ENCODE results near the gene NKG7. TPM values are rescaled to one million over a fixed set of nuclear protein-coding genes. Genes with fewer than 3 reads are reported as not detected.

The NKG7 gene
- total RNA-seq, 8 experiments from 2014 or later: 0.27 TPM; not detected in 7

GRCh38 chr19:51365211-51365964 is 7.1 kb downstream of the NKG7 start:
- peak in 1 of 8 experiments; percentile 1 for ATAC-seq (replicated peaks in 6 of 8)
- Histone ChIP-seq H3K4me1 (replicated peaks in 1 of 2) (peaks cover 10 to 12% of the 10 kb centered on the region in 2 donors), H3K4me3 (peak overlapping the region; percentile 40 to 64 (median 58)), H3K27ac (peak overlapping the region; percentile 76 to 80)
- in situ Hi-C loops (cut with MboI; ENCODE audit: low pct_unique_long_range_greater_than_20kb in 2 of 9, low sequenced_read_pairs in 9 of 9, unreplicated experiment in 9 of 9): no loop called here
- WGBS, 10 experiments: 0 to 47% (median 5%) methylated on average over 1 to 9 of the region's 10 CpGs; no CpG with 5 or more reads in 2 of the 10 experiments

- no peak for ATAC-seq (replicated peaks in 6 of 8)
- Histone ChIP-seq H3K4me3 (no peak overlapping the region), H3K27ac (no peak overlapping the region), H3K4me1 (replicated peaks in 1 of 2) (peaks cover 10 to 12% of the 10 kb centered on the region in 2 donors)
- in situ Hi-C loops (cut with MboI; ENCODE audit: low pct_unique_long_range_greater_than_20kb in 2 of 9, low sequenced_read_pairs in 9 of 9, unreplicated experiment in 9 of 9): no loop called here
- 67 to 100% (median 91%) methylated on average over 1 to 10 of the region's 15 CpGs; no CpG with 5 or more reads in 4 of the 10 experiments for WGBS, 10 experiments
Observed at GRCh38 chr19:51364200-51365106, 8.0 kb downstream of the NKG7 start.

GRCh38 chr19:51361239-51361638 is 11.2 kb downstream of the NKG7 start:
- WGBS, 10 experiments: 70 to 92% (median 87%) methylated on average over 2 to 5 of the region's 13 CpGs; no CpG with 5 or more reads in 4 of the 10 experiments
- no peak for ATAC-seq (replicated peaks in 6 of 8)
- in situ Hi-C loops (cut with MboI; ENCODE audit: low pct_unique_long_range_greater_than_20kb in 2 of 9, low sequenced_read_pairs in 9 of 9, unreplicated experiment in 9 of 9): no loop called here
- H3K4me3 ChIP-seq: no peak overlapping the region
- H3K4me1 ChIP-seq (replicated peaks in 1 of 2): peaks cover 7% of the 10 kb centered on the region in 2 donors
- H3K27ac ChIP-seq: no peak overlapping the region

- 60 to 100% (median 90%) methylated on average over 1 to 4 of the region's 4 CpGs; no CpG with 5 or more reads in 5 of the 10 experiments for WGBS, 10 experiments
- in situ Hi-C loops (cut with MboI; ENCODE audit: low pct_unique_long_range_greater_than_20kb in 2 of 9, low sequenced_read_pairs in 9 of 9, unreplicated experiment in 9 of 9): no loop called here
- peak in 2 of 8 experiments; percentile 84 to 89 for ATAC-seq (replicated peaks in 6 of 8)
- no peak overlapping the region for H3K27ac ChIP-seq
- no peak overlapping the region for H3K4me3 ChIP-seq
- H3K4me1 ChIP-seq (replicated peaks in 1 of 2): peaks cover 3 to 5% of the 10 kb centered on the region in 2 donors
Observed at GRCh38 chr19:51359294-51359693, 13.2 kb downstream of the NKG7 start.

GRCh38 chr19:51357952-51358351 is 14.5 kb downstream of the NKG7 start:
- no peak overlapping the region for H3K27ac ChIP-seq
- no peak overlapping the region for H3K4me3 ChIP-seq
- ATAC-seq (replicated peaks in 6 of 8): peak in 1 of 8 experiments; percentile 15
- peaks cover 9 to 10% of the 10 kb centered on the region in 2 donors for H3K4me1 ChIP-seq (replicated peaks in 1 of 2)
- WGBS, 10 experiments: 66 to 100% (median 88%) methylated on average over 1 to 7 of the region's 7 CpGs; no CpG with 5 or more reads in 2 of the 10 experiments
- in situ Hi-C loops (cut with MboI; ENCODE audit: low pct_unique_long_range_greater_than_20kb in 2 of 9, low sequenced_read_pairs in 9 of 9, unreplicated experiment in 9 of 9): no loop called here

GRCh38 chr19:51356159-51356801 is 16.2 kb downstream of the NKG7 start:
- in situ Hi-C loops (cut with MboI; ENCODE audit: low pct_unique_long_range_greater_than_20kb in 2 of 9, low sequenced_read_pairs in 9 of 9, unreplicated experiment in 9 of 9): no loop called here
- Histone ChIP-seq H3K4me1 (replicated peaks in 1 of 2) (peaks cover 12 to 14% of the 10 kb centered on the region in 2 donors), H3K4me3 (no peak overlapping the region), H3K27ac (no peak overlapping the region)
- WGBS, 10 experiments: 60 to 100% (median 89%) methylated on average over 2 to 7 of the region's 10 CpGs
- ATAC-seq (replicated peaks in 6 of 8): no peak

- Histone ChIP-seq H3K27ac (peak overlapping the region; percentile 84 to 89), H3K4me3 (peak overlapping the region; percentile 15 to 41 (median 33)), H3K4me1 (replicated peaks in 1 of 2) (peaks cover 12 to 14% of the 10 kb centered on the region in 2 donors)
- in situ Hi-C loops (cut with MboI; ENCODE audit: low pct_unique_long_range_greater_than_20kb in 2 of 9, low sequenced_read_pairs in 9 of 9, unreplicated experiment in 9 of 9): no loop called here
- WGBS, 10 experiments: 0 to 85% (median 7%) methylated on average over 1 to 8 of the region's 8 CpGs; no CpG with 5 or more reads in 2 of the 10 experiments
- ATAC-seq (replicated peaks in 6 of 8): peak in 5 of 8 experiments; percentile 82 to 91 (median 85)
Observed at GRCh38 chr19:51354742-51355148, 17.7 kb downstream of the NKG7 start.

- in situ Hi-C loops (cut with MboI; ENCODE audit: low pct_unique_long_range_greater_than_20kb in 2 of 9, low sequenced_read_pairs in 9 of 9, unreplicated experiment in 9 of 9): no loop called here
- Histone ChIP-seq H3K27ac (peak overlapping the region; percentile 84 to 89), H3K4me1 (replicated peaks in 1 of 2) (peaks cover 12 to 14% of the 10 kb centered on the region in 2 donors), H3K4me3 (peak overlapping the region; percentile 15 to 41 (median 33))
- WGBS, 10 experiments: no CpG with 5 or more reads among the region's 12 CpGs
- peak in 7 of 8 experiments; percentile 17 to 92 (median 87) for ATAC-seq (replicated peaks in 6 of 8)
Observed at GRCh38 chr19:51354103-51354741, 18.2 kb downstream of the NKG7 start.

GRCh38 chr19:51352783-51353360 is 19.6 kb downstream of the NKG7 start:
- H3K4me1 ChIP-seq (replicated peaks in 1 of 2): peaks cover 12 to 14% of the 10 kb centered on the region in 2 donors
- 20 to 100% (median 86%) methylated on average over 1 to 5 of the region's 16 CpGs; no CpG with 5 or more reads in 4 of the 10 experiments for WGBS, 10 experiments
- H3K4me3 ChIP-seq: peak overlapping the region in 1 of 5 donors; percentile 24
- ATAC-seq (replicated peaks in 6 of 8): no peak
- in situ Hi-C loops (cut with MboI; ENCODE audit: low pct_unique_long_range_greater_than_20kb in 2 of 9, low sequenced_read_pairs in 9 of 9, unreplicated experiment in 9 of 9): no loop called here
- peak overlapping the region in 1 of 2 donors; percentile 72 for H3K27ac ChIP-seq

- no peak overlapping the region for H3K4me3 ChIP-seq
- no peak for ATAC-seq (replicated peaks in 6 of 8)
- in situ Hi-C loops (cut with MboI; ENCODE audit: low pct_unique_long_range_greater_than_20kb in 2 of 9, low sequenced_read_pairs in 9 of 9, unreplicated experiment in 9 of 9): no loop called here
- WGBS, 10 experiments: 87 to 100% (median 100%) methylated on average over 1 to 7 of the region's 11 CpGs; no CpG with 5 or more reads in 3 of the 10 experiments
- no peak overlapping the region for H3K27ac ChIP-seq
- H3K4me1 ChIP-seq (replicated peaks in 1 of 2): peaks cover 12 to 14% of the 10 kb centered on the region in 2 donors
Observed at GRCh38 chr19:51351266-51351990, 21.0 kb downstream of the NKG7 start.

GRCh38 chr19:51347209-51347928 is 25.1 kb downstream of the NKG7 start:
- in situ Hi-C loops (cut with MboI; ENCODE audit: low pct_unique_long_range_greater_than_20kb in 2 of 9, low sequenced_read_pairs in 9 of 9, unreplicated experiment in 9 of 9): no loop called here
- 14 to 100% (median 86%) methylated on average over 1 to 5 of the region's 10 CpGs; no CpG with 5 or more reads in 1 of the 10 experiments for WGBS, 10 experiments
- H3K4me3 ChIP-seq: no peak overlapping the region
- no peak for ATAC-seq (replicated peaks in 6 of 8)
- H3K27ac ChIP-seq: no peak overlapping the region
- no peaks in the 10 kb centered on the region for H3K4me1 ChIP-seq (replicated peaks in 1 of 2)

Measured in motor neuron (in vitro differentiated cells).